GM18520 (cell line): Measurements from ENCODE around the gene BHMT.

Experiments used
- ATAC-seq: cut with Tn5 transposase; IDR thresholded peaks from one replicate; pipeline ENCODE4 v1.9.1; 2021; ENCODE audit not compliant: unreplicated experiment

BHMT gene

GRCh38 chr5:79111387-79111959 is at the start of gene BHMT:
Gene BHMT (plus strand): TSS chr5:79111809. CDS start chr5:79111886, 77 bp downstream.
- ATAC-seq: no peak

DNA sequence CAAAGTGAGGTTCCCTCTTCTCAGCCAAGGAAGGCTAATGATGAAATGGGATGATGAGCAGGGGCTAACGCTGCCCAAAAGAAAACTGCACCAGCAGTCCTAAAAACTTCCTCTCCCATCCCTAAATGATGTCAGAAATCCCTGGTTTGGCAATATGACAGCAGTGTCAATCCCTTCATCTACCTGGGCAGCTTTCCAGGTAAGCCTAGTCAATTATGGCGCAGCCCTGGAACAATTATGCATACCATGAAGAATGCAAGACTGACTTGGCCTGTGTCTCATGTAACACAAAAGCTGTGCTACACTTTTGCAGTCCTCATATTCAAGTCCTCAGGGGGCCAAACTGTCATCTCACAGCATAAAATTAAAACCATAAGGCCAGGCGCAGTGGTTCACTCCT is 49.2 kb upstream of the BHMT start:
- no peak for ATAC-seq

GRCh38 chr5:79069488-79070349 is 41.9 kb upstream of the BHMT start, which contains the start of the genes BHMT2 and DMGDH:
Gene BHMT2 (plus strand): TSS chr5:79069767. CDS start chr5:79069783, 16 bp downstream.
Gene DMGDH (minus strand): TSS chr5:79069674. CDS start chr5:79069620, 54 bp downstream.
- ATAC-seq: no peak

DNA sequence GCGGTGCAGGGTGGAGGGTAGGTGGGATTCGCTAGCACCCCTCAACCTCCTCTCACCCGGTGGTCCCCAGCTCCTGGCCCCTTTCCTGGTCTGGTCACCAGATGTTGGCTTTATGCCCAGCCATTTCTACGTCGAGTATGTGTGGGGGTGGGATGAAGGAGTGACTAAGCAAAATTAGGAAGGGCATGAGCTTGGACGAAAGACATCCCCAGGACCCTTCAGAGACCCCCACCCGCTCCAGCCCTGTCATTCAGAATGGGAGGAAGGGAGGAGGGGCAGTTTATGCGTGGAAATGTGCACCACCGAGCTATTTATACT is 41.3 kb upstream of the BHMT start:
- ATAC-seq: no peak

GRCh38 chr5:79074641-79075040 is 37.0 kb upstream of the BHMT start:
- ATAC-seq: no peak

- ATAC-seq: no peak
These were observed 35.8 kb upstream of the BHMT start for GRCh38 chr5:79075646-79076426.

- no peak for ATAC-seq
These were observed 34.8 kb upstream of the BHMT start for GRCh38 chr5:79076819-79077218.

- no peak for ATAC-seq
These were observed 33.8 kb upstream of the BHMT start for GRCh38 chr5:79077680-79078365.

DNA sequence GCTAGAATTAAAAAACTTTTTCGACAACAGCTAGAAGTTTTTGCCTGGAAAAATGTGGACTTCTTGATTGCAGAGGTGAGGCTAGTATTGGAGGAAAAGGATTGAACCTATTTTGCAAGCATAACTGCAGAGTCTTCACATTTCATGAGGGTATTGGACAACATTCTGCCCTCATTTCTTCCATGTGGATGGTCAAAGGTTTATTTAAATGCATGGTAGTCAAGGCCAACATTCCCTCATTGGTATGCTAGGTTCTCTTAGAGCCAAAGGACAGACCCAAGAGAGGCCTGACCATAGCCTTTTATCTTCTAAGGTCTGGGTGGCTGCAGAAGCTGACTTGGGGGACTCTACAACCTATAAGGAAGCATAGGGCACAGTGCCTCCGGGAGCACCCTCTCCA is 30.8 kb upstream of the BHMT start:
- no peak for ATAC-seq

DNA sequence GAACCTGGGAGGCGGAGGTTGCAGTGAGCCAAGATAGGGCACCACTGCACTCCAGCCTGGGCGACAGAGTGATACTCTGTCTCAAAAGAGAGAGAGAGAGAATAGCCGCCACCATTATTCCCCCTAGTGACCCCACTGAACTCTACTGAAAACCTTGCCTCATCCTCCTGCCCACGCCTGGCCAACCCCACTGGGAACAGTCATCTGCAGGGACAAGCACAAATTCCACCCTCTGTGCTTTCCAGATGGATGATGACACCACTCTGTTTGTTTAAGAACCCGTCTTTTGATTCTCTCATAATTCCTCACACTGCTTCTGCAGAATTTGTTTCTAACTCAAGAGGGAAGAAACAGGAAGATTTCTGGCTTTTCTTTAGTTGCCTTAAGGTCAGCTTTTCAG is 29.8 kb upstream of the BHMT start:
- no peak for ATAC-seq

GRCh38 chr5:79086116-79086515 is 25.5 kb upstream of the BHMT start:
- ATAC-seq: no peak

- no peak for ATAC-seq
These were observed 23.1 kb upstream of the BHMT start for GRCh38 chr5:79088507-79088906.

DNA sequence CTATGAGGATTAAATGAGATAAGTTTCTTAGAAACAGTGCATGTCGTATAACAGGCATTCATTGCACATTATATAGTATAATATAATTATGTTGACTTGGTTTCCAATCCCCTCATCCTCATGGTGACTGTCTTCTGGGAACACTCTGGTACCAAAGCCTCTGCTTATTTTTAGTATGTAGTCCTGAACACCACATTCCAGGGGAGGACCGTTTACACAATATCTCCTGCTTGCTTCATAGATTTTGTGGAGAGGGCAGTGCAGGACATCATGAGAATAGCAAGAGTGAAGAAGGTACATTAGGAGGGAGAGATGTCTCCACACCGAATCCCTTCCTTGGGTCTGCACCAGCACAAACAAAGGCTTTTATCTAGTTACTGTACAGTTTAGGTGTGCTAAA is 20.5 kb upstream of the BHMT start:
- no peak for ATAC-seq

- no peak for ATAC-seq
These were observed 17.8 kb upstream of the BHMT start for GRCh38 chr5:79093762-79094161.

- ATAC-seq: no peak
These were observed 5.7 kb upstream of the BHMT start for GRCh38 chr5:79105868-79106267.

GRCh38 chr5:79107020-79107796 is 4.4 kb upstream of the BHMT start:
- no peak for ATAC-seq

DNA sequence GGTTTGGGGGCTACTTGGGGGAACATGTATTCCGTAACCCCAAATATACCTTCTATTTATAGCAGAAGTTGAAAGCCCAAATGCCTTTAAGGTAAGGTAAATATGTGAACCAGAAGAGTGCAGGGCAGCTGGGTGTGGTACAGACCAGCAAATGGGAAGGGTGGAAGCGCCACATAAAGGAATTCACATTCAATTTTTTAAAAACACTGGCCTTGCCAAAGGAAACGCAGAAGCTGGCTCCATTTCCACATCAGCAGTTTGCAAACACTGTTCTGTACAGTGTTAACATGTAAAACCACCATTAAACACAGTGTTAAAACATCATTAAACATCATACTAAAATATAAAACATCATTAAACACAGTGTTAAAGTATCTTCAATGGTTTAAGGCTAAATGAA is 3.5 kb upstream of the BHMT start:
- ATAC-seq: no peak

DNA sequence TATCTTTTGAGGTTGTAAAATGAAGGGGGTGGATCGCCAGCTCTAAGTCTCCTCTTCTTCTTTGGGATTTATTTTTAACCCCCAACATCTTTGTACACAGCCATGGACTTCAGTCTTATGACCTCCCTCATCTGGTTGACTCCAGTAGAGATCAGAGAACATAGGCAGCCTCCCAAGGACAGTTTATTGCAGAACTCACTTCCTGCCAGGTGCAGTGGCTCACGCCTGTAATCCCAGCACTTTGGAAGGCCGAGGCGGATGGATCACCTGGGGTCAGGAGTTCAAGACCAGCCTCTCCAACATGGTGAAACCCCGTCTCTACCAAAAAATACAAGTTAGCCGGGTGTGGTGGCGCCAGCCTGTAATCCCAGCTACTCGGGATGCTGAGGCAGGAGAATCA is 2.8 kb upstream of the BHMT start:
- ATAC-seq: no peak

DNA sequence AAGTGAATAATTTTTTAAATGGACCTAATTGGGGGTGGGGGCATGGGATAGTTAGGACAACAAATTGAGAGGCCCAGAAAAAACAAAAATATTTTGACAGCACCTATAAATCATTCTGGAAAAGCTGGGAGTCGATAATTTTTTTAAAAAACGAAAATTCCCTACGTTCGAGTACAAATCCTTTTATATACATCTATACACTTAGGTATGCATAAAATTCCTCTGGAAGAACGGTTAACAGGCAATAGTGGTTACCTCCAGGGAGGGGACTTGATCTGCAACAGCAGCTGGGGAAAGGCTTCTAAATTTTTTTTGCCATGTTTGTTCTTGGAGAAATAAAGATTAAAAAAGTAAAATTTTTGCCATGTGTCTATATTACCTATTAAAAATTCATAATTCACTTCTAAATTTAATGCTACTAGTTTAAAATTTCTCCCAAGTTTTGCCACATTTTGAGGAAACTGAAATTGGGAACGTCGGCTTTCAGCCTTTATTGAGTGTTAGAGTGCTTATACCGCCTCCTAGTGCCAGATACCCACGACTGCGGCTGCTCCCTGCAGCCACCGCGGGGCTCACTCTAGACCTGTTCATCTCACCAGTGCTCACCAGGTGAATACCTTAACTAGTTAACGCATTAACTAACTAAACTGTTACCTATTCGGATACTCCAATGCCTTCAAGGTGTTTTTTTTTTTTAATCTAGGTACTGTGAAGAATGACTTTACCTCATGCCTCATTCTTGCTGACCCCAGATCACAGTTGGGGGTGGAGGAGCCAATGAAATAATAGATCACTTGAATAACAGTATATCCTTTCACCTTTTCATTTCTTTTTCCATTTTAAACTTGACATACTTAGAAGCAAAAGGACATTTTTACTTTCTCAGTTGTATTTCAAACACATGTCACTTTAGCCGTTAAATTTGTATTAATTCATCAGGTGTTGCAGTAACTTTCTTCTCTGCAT is 1.8 kb upstream of the BHMT start:
- ATAC-seq: no peak
